ENCODE data around the gene ASH1L. TPM values are rescaled to one million over a fixed set of nuclear protein-coding genes. Genes with fewer than 3 reads are reported as not detected.

Gene ASH1L
- total and polyA plus RNA-seq, 2 donors (not counting 3 experiments of a cell fraction or from before 2014, with no cell fraction given), result 11.6 to 29.2 TPM

GRCh38 chr1:155339515-155340097 lies 223.0 kb downstream of the ASH1L start:
- Histone ChIP-seq H3K9ac (replicated peaks; ENCODE audit: extremely low read depth, insufficient read depth, low read length) (no peak overlapping the region), H3K4me1 (ENCODE audit: control insufficient read depth, extremely low read depth, insufficient read depth, low read length) (no peaks in the 10 kb centered on the region), H3K36me3 (ENCODE audit: control insufficient read depth in 2 of 2, extremely low read depth in 1 of 2, insufficient read depth in 2 of 2, low read length in 2 of 2) (peaks cover 5 to 16% of the 10 kb centered on the region in 2 experiments), H3K4me3 (replicated peaks in 1 of 3; ENCODE audit: insufficient read depth in 1 of 3, low read depth in 1 of 3, low read length in 3 of 3) (no peak overlapping the region), H3K79me2 (ENCODE audit: control insufficient read depth, insufficient read depth, low read length) (no peaks in the 10 kb centered on the region), H3K9me3 (replicated peaks; ENCODE audit: control insufficient read depth, insufficient read depth, low read length) (no peaks in the 10 kb centered on the region), H3K27ac (ENCODE audit: insufficient read depth, low read depth, low read length) (no peak overlapping the region), H2AFZ (ENCODE audit: low read depth, low read length) (no peak overlapping the region), H3K27me3 (ENCODE audit: control insufficient read depth in 2 of 2, insufficient read depth in 2 of 2, low read length in 2 of 2) (no peaks in the 10 kb centered on the region), H4K20me1 (replicated peaks; ENCODE audit: control insufficient read depth, extremely low read depth, insufficient read depth, low read length) (no peaks in the 10 kb centered on the region), H3K9me1 (replicated peaks; ENCODE audit: control insufficient read depth, extremely low read depth, insufficient read depth, low read length) (no peaks in the 10 kb centered on the region), H3K4me2 (ENCODE audit: insufficient read depth, low read length) (no peak overlapping the region)
- no TSS peak for BruUV-seq (replicated peaks)
- FAIRE-seq (no peak), DNase-seq (ENCODE audit: low read depth, low spot score) (no peak)
- TF ChIP-seq JUN (IDR thresholded peaks at IDR 0.05; ENCODE audit: borderline replicate concordance, insufficient read depth, insufficient read length, low read depth) (no peak), MAX (IDR thresholded peaks at IDR 0.05; ENCODE audit: insufficient read depth, insufficient read length) (no peak), POLR2AphosphoS5 (IDR thresholded peaks at IDR 0.05; ENCODE audit: insufficient read depth, low read depth, low read length) (no peak), GATA2 (IDR thresholded peaks at IDR 0.05; ENCODE audit: insufficient read depth, insufficient read length, low read depth, low read length) (no peak), MYC (IDR thresholded peaks at IDR 0.05; ENCODE audit: low read depth, low read length) (no peak), EZH2 (IDR thresholded peaks at IDR 0.05; ENCODE audit: borderline replicate concordance, low read depth, low read length, severe bottlenecking) (no peak), POLR2A (IDR thresholded peaks at IDR 0.05; ENCODE audit: low read depth, low read length) (no peak), CTCF (IDR thresholded peaks at IDR 0.05; ENCODE audit: extremely low read depth in 1 of 2, insufficient read depth in 1 of 2, low read depth in 1 of 2, low read length in 2 of 2) (no peak), FOS (IDR thresholded peaks at IDR 0.05; ENCODE audit: borderline replicate concordance, insufficient read depth, low read length) (no peak)
- intact Hi-C loops (cut with micrococcal nuclease) (no loop called here), dilution Hi-C loops (cut with MboI; ENCODE audit: extremely low pct_ligation_motif_present, low sequenced_read_pairs) (no loop called here)
- POLR2A ChIA-PET, result interaction anchor here (1.2 kb wide), 1 partner anchor 11 kb away, joined by 5 read pairs; no protein-coding TSS in a partner anchor
- CTCF ChIA-PET, result interaction anchor here (0.6 to 1.9 kb wide), 4 partner anchors 89 to 245 kb away, joined by 3 to 4 read pairs (median 4); no protein-coding TSS in a partner anchor

Data from endothelial cell of umbilical vein (primary cell).